Skin of body (tissue), 2 donors: ENCODE measurements around the gene SPDYE2. TPM values are rescaled to one million over a fixed set of nuclear protein-coding genes. Genes with fewer than 3 reads are reported as not detected.
"Not testable (repeated sequence)": the region's sequence is repeated elsewhere in the genome, so short reads cannot be mapped to it uniquely, and the experiment has no call there.

Source experiments
- DNase-seq: peaks from one replicate; lab custom pipeline; 2025; lab: John Stamatoyannopoulos, UW
- total RNA-seq: library from RNA; depleted of rRNA; stranded (reverse); fragments of >200 nt; gene quantifications from one replicate; pipeline ENCODE4 v1.2.3, GENCODE V29; 2014

The SPDYE2 gene
- total RNA-seq, 1 donor from 2014 or later, result not detected

DNA sequence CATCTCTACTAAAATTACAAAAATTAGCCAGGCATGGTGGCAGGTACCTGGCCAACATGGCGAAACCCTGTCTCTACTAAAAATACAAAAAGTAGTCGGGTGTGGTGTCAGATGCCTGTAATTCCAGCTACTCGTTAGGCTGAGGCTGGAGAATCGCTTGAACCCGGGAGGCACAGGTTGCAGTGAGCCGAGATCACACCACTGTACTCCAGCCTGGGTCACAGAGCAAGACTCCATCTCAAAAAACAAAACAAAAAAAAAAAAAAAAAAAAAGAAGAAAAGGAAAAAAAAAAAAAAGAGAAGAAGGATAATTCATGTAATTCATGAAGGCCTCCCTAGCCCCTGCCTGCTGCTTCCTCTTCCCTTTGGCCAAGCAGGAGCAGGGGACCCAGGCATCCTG is 10.4 kb upstream of the SPDYE2 start:
- DNase-seq, result not testable (repeated sequence)

DNA sequence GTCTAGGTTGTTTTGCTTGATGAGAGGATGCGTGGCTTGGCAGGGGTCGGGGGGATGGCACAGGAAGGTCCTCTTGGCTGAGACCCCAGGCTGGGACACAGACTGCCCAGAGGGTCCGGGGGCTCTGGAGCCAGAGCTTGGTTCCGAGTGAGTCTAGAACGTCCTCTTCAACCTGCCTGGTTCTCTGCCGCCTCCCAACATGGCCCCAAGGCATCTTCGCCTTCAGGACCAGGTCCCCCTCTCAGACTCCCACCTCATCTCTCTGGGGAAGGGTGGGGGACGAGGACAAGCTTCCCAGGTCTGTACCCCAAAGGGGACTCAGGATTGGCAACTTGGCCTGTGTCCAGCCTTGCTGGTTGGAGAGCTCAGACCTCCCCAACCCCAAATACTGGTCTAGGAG is 8.9 kb upstream of the SPDYE2 start:
- not testable (repeated sequence) for DNase-seq

DNA sequence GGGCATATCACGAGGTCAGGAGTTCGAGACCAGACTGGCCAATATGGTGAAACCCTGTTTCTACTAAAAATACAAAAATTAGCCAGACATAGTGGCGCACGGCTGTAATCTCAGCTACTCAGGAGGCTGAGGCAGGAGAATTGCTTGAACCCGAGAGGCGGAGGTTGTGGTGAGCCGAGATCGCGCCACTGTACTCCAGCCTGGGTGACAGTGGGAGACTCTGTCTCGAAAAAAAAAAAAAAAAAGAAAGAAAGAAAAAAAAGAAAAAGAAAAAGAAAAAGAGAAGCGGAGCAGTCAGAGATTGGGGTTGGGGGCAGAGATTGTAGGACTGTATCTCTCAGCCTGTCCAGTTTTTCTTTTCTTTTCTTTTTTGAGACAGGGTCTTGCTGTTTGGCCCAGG is 8.3 kb upstream of the SPDYE2 start:
- DNase-seq, result not testable (repeated sequence)

DNA sequence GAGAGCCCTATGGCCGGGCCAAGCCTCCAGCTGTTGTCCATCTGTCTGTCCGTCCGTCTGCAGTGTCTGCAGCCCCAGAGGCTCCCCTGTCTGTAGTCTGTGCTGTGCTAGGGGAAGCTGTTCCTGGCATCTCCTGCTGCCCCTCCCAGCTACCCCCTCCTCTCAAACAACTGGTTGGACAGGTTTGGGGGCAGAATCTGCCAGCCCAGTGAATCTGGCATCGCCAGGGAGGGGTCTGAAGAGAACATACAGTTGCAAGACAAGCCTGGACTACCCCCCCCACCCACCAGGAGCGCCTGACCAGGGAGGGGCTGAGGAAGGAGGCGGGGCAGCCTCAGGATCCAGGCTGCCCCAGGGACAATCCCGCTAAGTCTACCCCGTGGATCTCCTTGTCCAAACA is 7.4 kb upstream of the SPDYE2 start, which contains the start of gene UPK3BL2:
TSS of gene UPK3BL2 (minus strand) at position 101 of the 400 bp plus-strand sequence. CDS start at position 41, 60 bp downstream.
- not testable (repeated sequence) for DNase-seq

DNA sequence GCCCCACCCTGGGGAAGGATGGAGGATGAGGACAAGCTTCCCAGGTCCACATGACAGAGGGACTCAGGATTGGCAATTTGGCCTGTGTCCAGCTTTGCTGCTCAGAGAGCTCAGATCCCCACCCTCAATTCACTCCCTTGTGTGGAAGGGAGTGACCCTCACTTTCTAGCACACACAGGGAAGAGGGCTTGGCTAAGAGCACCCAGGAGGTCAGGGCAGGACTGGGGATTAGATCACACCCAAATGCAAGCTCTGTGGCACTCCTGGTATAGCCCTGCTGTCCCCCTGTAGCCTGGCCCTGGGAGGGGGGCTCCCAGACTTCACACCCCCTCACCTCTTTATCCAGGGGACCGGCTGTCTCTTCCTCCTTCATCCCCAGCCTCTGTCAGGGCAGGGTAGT is 6.7 kb upstream of the SPDYE2 start:
- DNase-seq, result not testable (repeated sequence)

DNA sequence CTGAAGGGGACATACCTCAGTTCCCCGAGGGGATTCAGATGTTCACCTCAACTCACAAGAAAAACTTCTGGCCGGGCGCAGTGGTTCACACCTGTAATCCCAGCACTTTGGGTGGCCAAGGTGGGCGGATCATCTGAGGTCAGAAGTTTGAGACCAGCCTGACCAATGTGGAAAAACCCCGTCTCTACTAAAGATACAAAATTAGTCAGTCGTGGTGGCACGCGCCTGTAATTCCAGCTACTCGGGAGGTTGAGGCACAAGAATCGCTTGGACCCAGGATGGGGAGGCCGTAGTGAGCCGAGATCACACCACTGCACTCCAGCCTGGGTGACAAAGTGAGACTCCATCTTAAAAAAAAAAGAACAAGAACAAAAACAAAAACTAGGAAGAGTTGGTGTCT is 5.7 kb upstream of the SPDYE2 start:
- not testable (repeated sequence) for DNase-seq

DNA sequence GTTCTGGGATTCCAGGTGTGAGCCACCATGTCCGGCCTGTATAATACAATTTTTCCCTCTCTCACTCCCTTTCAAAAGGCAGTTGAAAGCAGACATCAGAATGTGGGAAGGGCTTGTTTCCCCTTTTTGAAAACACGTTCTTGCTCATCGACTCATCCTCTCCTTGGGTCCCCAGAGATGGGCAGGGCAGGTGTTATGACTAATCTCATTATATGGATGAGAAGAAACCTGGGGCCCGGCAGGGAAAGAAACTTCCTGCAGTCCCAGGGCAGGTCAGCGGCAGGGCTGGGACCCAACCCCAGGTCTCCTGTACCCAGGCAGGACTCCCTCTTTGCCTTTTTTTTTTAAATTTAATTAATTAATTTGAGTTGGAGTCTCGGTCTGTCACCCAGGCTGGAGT is 4.7 kb upstream of the SPDYE2 start:
- DNase-seq, result not testable (repeated sequence)

DNA sequence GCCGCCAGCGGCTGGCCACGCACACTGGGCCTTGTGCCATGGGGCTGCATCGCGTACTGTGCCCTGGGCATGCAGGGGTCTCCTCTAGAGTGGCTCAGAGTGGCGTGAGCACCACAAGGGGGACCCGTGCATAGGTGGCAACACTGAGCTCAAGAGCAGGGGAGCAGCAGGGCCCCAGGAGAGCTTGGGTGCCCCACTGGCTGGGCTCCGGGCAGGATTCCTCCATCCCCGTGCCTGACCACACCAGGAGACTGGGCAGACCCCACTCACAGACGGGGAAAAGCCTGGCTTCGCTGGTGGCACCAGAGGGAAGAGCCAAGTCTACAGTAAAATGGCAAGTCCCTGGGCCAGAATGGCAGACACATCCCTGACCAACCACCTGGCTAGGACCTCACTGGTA is 17.6 kb downstream of the SPDYE2 start:
- DNase-seq, result not testable (repeated sequence)

DNA sequence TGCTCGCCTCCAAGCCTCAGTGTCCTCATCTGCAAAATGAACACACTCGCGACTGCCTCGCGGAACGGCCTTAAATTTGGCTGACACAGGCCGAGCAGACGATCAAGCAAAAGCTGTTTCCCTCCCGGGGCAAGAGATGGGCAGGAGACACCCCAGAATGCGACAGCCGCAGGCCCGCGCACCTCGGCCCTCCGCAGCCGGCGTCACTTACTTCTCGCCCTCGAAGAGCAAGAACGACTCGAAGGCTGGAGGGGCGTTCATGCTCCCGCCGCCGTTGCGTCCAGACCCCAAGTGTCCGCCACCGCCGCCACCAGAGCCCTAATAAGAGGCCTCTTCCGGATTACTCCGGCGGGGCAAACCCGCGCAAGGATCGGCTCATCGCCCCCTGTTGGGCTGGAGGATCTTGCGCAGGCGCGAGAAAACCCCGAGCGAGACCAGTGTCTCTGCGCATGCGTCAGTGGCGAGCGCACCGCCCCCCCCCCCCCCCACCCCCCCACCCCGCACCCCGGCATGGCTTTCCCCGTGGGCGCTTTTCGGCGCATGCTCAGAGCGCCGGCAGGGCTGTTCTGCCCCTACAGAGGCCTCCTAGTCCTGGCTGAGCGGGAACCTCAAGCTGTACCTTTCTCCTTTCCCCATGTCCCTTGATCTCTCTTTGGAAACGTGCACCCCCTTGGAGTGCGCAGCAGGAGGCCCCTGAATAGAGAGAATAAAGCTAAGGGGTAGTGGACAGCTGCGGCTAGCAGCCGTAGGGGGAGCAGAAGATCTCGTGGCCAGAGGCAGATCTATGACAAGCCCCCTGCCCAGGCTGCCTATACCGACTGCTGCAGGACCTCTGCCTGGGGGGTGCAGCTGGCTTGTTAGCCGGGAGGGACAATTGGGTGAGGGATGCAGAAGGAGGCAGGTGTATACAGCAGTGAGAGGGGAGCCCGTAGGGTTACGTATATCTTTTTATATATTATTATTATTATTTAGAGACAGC is 21.5 kb downstream of the SPDYE2 start, which contains the start of gene POLR2J3:
TSS of gene POLR2J3 (minus strand) at position 323 of the 979 bp plus-strand sequence. CDS start at position 261, 62 bp downstream.
- DNase-seq, result not testable (repeated sequence)

DNA sequence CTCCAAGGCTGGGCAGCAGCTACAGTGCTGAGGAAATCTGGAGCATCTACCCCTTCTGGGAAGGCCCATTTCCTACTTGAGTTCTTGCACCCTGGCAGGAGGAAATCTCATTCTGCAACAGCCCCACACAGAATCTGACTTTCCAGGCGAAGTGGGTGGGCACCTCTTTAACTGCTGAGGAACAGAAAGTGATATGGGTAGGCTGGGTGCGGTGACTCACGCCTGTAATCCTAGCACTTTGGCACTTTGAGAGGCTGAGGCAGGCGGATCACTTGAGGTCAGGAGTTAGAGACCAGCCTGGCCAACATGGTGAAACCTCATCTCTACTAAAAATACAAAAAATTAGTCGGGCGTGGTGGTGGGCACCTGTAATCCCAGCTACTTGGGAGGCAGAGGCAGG is 23.6 kb downstream of the SPDYE2 start:
- DNase-seq, result not testable (repeated sequence)

DNA sequence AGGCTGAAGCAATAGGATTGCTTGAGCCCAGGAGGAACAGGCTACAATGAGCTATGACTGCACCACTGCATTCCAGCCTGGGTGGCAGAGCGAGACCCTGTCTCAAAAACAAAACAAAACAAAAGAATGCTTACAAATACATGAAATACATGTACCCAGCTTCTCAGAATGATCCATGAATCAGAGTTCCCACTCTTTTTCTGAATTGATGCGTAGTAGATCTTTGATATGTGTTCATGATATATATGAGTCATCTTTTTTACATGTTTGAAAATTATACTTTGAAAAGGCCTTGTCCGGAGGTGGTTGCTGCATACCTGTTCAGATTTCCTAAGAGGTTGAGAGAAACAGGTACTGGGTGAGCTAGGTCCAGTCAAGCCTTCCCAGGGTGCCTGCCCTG is 25.3 kb downstream of the SPDYE2 start:
- not testable (repeated sequence) for DNase-seq

DNA sequence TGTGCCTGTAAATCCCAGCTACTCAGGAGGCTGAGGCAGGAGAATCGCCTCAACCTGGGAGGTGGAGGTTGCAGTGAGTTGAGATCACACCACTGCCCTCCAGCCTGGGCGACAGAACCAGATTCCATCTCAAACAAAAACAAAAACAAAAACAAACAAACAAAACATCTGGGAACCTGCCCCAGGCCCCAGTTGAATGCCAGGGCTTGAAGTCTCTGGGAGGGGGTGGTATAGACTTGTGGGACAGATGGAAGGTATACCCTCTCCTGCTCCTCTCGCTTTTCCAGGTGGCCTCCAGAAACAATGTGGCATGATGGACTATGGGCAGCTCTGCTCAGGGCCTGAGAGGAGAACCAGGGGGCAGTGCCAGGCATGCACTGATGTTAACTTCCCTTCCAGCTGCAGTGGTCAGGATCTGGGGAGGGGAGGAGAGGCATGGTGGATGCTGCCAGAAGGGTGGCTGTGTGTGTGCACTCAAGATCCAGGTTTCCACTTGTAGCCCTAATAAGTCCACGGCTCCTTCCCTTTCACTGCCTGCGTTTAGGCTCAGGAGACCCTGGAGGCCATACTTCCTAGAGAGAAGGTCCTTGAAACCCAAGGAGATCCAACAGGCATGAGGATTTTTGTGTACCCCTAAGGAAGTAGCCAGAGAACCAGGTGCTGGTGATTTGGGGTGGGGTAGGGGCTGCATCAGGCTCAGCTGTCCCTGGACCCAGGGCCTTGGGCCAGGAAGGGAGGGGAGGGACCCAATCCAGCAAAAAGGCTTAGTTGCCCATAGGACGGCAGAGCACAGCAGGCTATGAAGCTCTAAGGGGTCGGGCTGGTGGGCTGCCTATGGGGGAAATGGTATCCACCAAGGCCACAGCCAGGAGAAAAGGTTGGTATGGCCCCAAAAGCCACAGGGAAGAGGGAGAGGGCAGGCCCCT is 26.6 kb downstream of the SPDYE2 start:
- DNase-seq, result not testable (repeated sequence)

DNA sequence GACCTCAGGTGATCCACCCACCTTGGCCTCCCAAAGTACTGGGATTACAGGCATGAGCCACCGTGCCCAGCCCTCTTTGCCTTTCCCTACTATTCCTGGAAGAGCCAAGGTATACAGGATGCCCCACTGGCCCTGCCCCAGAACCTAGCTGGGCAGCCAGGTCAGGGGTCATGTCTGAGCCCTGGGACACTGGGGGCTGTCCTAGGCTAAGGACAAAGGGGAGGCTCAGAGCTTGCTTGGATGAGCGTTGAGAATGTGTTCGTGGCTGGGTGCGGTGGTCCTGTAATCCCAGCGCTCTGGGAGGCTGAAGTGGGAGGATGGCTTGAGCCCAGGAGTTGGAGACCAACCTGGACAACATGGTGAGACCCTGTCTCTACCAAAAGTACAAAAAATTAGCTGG is 27.5 kb downstream of the SPDYE2 start:
- DNase-seq, result not testable (repeated sequence)

DNA sequence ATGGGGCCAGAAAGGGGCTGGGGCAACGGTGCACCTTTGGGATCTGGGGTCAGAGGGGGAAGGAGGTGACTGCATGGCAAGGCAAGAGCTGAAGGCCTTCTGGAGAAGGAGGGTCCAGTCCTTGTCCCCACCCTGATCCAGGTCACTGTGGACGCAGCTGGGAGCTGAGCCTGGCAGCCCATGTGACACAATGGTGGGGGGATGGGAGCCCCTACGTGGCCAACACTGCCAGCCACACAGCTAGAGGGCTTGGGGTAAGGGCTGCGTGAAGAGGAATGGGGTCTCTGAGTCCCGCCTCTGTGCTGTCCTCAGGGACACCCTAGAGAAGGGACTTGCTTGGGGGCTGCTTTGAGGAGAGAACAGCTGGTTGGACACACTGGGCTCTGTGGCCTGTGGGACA is 30.7 kb downstream of the SPDYE2 start:
- DNase-seq, result not testable (repeated sequence)

DNA sequence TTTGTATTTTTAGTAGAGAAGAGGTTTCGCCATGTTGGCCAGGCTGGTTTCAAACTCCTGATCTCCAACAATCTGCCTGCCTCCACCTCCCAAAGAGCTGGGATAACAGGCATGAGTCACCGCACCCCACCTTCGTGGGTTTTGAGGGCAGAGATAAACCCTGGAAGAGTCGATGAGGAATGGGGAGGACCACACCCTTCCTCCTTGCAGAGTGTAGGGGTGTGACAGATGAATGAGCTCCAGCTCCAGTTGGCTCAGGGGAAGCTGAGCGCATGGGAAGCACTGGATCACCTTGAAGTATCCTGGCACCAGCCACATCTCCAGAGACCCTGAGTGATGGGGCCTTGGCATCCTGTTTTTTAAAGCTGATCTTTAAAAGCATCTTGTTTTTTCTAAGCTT is 32.5 kb downstream of the SPDYE2 start:
- not testable (repeated sequence) for DNase-seq

DNA sequence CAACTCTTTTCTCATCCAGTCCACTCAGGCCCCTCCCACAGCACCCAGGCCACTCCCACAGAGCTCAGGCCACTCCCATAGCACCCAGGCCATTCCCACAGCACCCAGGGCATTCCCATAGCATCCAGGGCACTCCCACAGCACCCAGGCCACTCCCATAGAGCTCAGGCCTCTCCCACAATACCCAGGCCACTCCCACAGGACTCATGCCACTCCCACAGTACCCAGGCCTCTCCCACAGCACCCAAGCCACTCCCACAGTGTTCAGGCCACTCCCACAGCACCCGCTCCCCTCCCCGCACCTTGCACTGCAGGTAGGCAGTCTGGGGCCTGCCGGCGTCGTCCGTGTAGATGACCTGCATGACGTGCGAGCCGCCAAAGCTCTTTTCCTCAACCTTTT is 38.8 kb downstream of the SPDYE2 start:
- not testable (repeated sequence) for DNase-seq

DNA sequence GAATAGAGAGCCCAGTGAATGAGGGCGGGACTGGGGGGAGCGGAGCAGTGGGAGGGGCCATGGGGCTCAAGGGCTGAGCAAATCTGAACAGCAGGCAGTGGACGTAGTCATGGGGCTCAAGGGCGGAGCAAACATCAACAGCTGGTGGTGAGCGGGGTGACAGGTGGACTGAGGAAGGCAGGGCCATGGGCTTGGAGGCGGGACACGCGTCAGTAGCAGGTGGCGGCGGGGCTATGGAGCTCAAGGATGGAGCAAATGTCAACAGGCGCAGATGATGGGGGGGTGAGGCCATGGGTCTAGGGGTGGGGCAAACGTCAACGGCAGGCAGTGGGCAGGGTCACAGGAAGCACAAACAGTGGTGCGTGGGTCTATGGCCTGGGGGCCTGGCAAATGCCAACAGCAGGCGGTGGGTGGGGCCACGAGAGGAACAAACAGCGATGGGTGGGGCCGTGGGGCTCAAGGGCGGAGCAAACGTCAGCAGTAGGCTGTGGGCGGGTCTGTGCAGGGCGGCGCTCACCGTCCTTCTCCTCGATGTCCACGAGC is 41.5 kb downstream of the SPDYE2 start:
- not testable (repeated sequence) for DNase-seq

DNA sequence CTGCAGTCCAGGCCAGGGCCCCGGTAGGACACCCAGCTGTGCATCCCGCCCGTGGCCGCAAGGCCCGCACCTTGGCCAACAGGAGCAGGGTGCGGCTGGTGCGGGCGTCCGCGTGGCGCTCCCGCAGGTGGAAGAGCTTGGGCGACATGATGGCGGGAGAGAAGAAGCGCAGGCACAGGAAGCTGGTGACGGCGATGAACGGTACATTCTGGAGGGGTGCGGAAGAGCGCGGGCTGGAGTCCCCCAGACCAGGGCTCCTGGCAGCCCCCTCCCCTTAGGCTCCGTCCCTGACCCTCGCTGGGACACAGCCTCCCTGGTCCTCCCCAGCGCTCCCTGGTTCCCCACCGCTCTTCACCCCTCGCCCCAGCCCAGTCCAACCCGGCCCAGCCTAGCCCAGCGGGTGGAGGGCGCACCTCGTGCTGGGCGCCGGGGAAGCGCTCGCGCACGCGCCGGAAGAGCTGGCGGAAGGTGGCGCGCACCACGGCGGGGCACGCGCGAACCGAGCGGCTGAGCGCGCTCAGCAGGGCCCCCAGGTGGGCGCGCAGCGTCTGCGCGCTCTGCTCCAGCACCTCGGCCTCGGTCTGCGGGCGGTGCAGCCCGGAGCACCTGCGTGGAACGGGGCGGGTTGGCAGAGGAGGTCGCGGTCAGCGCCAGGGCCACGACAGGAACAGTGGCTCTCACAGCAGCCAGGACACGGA is 42.8 kb downstream of the SPDYE2 start:
- DNase-seq, result not testable (repeated sequence)

DNA sequence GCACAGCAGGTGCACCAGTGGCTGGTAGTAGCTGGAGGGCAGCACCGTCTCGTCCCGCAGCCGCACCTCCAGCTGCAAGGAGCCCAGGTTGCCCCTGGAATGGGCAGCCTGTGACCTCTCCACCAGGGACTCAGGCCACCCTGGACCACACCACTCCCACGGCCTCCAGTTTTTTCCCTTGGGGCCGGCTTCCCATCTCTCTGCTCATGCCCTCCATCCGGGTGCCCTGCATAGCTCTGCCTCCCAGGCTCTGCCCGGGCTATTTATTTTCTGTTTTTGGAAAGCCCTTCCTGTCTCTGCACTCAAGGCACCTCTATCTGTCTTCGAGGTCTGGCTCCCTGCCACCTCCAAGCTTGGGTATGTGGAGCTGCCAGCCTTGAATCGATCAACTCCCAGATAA is 45.0 kb downstream of the SPDYE2 start:
- not testable (repeated sequence) for DNase-seq

DNA sequence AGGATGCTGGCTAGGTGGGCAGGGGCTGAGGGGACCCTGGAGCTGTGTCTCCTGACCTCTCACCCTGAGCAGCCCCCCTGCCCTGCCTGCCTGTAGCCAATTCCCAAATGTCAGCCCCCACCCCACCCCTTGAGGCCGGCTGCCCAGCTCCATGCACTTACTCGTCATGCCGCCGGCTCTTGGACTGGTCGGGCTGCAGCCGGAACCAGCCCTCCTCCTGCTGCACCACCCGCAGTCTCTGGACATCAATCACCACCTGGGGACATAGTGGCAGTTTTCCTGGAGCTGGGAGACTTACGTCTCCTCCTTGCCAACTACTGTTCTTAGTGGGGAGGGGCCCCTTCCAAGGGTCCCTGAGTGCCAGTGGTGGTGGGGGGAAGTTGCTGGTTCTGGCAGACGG is 48.7 kb downstream of the SPDYE2 start:
- not testable (repeated sequence) for DNase-seq

DNA sequence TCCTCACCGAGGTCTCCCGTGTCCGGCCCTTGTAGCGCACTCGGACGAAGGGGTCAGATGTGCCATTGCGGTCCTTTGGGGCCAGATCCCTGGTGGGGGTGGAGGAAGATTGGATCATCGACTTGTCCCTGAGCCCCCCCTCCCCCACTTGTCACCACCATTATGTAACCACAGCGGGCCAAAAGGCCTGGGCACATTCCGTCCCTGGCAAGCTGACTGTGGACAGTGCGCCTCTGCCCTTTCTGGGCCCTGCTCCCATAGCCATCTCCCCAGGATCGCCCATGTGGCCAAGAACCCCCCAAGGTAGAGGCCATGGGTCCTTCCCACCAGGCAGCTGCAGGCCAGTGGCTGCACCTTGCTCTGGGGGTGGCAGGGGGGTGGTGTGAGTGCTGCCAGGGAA is 51.3 kb downstream of the SPDYE2 start:
- DNase-seq, result not testable (repeated sequence)
